ENCODE results near the gene KLF14. TPM values are rescaled to one million over a fixed set of nuclear protein-coding genes. Genes with fewer than 3 reads are reported as not detected.

Gene KLF14
- total RNA-seq, result under 0.01 TPM in 1 of 2 replicates, not detected in the other

DNA sequence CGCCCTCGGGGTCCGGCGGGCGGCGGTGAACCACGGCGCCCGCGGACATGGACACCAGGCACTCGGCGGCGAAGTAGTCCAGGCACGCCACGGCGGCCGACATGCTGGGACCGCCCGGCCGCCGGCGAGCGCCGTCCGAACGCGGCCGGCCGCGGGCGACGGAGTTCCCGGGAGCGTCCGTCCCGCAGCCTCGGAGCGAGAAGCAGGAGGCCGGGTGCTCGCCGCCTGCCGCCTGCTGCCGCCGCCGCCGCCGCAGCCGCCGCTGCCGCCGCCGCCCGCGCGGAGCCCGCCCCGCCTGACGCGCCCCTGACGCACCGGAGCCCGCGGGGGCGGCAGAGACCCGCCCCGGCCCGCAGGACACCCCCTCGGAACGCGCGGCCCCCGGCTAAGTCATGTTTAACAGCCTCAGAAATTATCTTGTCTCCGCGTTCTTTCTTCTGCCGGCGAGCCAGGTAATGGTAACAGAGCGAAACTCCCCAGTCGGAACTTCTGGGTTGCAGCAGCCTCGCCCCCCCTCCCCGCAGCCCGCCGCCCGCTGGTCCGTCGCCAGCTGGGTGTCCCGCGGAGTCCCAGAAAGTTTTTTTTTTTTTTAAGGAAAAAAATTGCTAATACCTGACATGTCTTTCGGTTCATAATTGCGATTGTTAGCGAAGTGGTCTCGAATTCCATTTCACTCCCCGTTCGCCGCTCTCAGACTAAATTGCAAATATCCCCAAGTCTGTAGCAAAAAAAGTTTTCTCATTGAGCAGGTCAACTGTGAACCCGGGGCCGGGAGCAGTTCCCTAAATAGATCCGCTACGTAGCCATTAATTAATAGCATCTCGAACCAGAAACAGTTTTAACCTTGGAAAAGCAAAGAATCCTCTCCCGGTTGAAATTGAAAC, at the start of gene KLF14:
TSS of gene KLF14 (minus strand) at position 277 of the 884 bp plus-strand sequence. CDS start at position 103, 174 bp downstream.

Other genes starting within 250 kb of the KLF14 start
- gene MEST, start 242.1 kb downstream of the KLF14 start, total RNA-seq, result 1.6 and 2.4 TPM in 2 replicates
- gene COPG2, start 65.5 kb downstream of the KLF14 start, total RNA-seq, result 41.6 and 63.9 TPM in 2 replicates
- gene TSGA13, start 47.7 kb downstream of the KLF14 start, total RNA-seq, result not detected in 2 replicates